ENCODE results near the gene PRRC2B.
"Not testable (repeated sequence)": the region's sequence is repeated elsewhere in the genome, so short reads cannot be mapped to it uniquely, and the experiment has no call there.

The PRRC2B gene

GRCh38 chr9:131393622-131394463 lies at the start of gene PRRC2B:
Gene PRRC2B, plus strand, starts transcription at chr9:131394086. Its CDS starts 36,059 bp downstream, at chr9:131430145.
- DNase-seq (ENCODE audit: low read depth), result peak; percentile 79

DNA sequence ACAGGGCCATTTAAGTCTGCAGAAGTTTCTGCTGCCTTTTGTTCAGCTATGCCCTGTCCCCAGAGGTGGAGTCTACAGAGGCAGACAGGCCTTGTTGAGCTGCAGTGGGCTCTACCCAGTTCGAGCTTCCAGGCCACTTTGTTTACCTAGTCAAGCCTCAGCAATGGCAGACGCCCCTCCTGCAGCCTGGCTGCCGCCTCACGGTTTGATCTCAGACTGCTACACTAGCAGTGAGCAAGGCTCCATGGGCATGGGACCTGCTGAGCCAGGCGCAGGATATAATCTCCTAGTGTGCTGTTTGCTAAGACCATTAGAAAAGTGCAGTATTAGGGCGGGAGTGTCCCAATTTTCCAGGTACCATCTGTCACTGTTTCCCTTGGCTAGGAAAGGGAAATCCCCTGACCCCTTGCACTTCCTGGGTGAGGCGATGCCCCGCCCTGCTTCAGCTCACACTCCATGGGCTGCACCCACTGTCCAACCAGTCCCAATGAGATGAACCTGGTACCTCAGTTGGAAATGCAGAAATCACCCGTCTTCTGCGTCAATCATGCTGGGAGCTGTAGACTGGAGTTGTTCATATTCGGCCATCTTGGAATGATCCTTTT lies 48.9 kb upstream of the PRRC2B start:
- not testable (repeated sequence) for DNase-seq (ENCODE audit: low read depth)

DNA sequence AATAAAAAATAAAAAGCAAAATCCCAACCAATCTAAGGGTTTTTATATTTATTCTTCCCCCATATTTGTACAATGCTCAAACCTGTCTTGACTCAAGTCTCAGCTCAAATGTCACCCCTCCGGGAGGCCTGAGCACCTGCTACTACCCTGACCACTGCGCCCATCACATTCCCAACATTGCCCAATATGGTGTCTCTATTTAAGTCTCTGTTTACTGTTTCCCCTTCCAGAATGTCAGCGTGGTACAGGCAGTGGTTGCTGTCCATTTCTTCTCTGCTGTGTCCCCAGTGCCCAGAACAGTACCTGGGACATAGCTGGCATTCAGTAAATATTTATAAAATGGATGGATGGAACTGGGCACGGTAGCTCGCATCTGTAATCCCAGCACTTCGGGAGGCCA lies 47.3 kb upstream of the PRRC2B start:
- no peak for DNase-seq (ENCODE audit: low read depth)

GRCh38 chr9:131347376-131348020 lies 46.4 kb upstream of the PRRC2B start:
- DNase-seq (ENCODE audit: low read depth), result no peak

- DNase-seq (ENCODE audit: low read depth), result no peak
These were observed 45.0 kb upstream of the PRRC2B start for GRCh38 chr9:131348631-131349521.

DNA sequence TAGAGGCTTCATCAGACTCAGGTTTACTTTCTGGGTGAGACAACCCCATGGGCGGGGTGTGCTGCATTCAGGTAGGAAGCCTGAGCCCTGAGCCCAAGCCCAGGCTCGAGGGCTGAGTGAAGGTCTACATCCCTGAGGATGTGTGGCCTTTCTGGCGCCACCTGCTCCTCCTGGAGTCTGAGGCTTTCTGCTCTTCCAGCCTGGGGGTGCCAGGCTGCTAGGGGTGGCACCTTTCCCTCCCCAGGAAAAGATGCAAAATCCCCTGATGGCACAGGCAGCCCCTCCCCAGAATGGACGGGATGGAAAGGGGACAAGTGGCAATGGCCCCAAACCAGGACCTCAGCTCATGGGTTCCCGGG lies 44.4 kb upstream of the PRRC2B start:
- no peak for DNase-seq (ENCODE audit: low read depth)

GRCh38 chr9:131349881-131350563 lies 43.9 kb upstream of the PRRC2B start:
- DNase-seq (ENCODE audit: low read depth), result peak; percentile 80

GRCh38 chr9:131356479-131356878 lies 37.4 kb upstream of the PRRC2B start:
- DNase-seq (ENCODE audit: low read depth), result not testable (repeated sequence)

GRCh38 chr9:131358556-131358955 lies 35.3 kb upstream of the PRRC2B start:
- DNase-seq (ENCODE audit: low read depth), result no peak

GRCh38 chr9:131361202-131361833 lies 32.6 kb upstream of the PRRC2B start:
- no peak for DNase-seq (ENCODE audit: low read depth)

- DNase-seq (ENCODE audit: low read depth), result no peak
These were observed 28.3 kb upstream of the PRRC2B start for GRCh38 chr9:131365546-131365945.

- DNase-seq (ENCODE audit: low read depth), result no peak
These were observed 27.0 kb upstream of the PRRC2B start for GRCh38 chr9:131366761-131367401.

DNA sequence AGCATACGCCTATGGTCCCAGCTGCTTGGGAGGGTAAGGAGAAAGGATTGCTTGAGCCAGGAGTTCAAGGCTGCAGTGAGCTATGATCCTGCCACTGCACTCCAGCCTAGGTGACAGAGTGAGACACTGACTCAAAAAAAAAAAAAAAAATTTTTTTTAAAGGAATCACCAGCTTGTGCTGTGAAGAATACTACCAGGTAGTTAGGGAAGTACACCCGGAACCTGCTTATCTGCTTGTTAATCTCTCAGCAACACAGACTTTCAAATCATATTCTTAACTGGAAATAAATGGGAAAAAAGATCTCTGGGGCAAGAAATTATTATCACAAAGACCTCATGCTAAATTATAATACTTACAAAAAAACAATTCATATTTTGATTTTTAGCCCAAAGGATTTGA lies 26.4 kb upstream of the PRRC2B start:
- DNase-seq (ENCODE audit: low read depth), result no peak

GRCh38 chr9:131370638-131371037 lies 23.2 kb upstream of the PRRC2B start:
- DNase-seq (ENCODE audit: low read depth), result no peak

- DNase-seq (ENCODE audit: low read depth), result not testable (repeated sequence)
These were observed 21.3 kb upstream of the PRRC2B start for GRCh38 chr9:131372599-131372973.

GRCh38 chr9:131374638-131375037 lies 19.2 kb upstream of the PRRC2B start:
- not testable (repeated sequence) for DNase-seq (ENCODE audit: low read depth)

DNA sequence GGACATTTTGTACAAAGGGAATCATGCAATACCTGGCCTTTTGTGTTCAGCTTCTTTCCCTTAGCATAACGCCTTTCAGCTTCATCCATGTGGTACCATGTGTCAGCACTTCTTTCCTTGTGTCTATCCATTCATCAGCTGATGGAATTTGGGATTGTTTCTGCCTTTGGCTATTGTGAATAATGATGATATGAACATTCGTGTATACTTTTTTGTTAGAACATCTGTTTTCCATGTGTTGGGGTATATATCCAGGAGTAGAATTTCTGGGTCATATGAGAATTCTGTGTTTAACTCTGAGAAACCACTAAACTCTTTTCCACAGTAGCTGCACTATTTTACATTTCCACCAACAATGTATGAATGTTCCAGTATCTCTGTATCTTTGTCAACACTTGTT lies 14.8 kb upstream of the PRRC2B start:
- DNase-seq (ENCODE audit: low read depth), result no peak

DNA sequence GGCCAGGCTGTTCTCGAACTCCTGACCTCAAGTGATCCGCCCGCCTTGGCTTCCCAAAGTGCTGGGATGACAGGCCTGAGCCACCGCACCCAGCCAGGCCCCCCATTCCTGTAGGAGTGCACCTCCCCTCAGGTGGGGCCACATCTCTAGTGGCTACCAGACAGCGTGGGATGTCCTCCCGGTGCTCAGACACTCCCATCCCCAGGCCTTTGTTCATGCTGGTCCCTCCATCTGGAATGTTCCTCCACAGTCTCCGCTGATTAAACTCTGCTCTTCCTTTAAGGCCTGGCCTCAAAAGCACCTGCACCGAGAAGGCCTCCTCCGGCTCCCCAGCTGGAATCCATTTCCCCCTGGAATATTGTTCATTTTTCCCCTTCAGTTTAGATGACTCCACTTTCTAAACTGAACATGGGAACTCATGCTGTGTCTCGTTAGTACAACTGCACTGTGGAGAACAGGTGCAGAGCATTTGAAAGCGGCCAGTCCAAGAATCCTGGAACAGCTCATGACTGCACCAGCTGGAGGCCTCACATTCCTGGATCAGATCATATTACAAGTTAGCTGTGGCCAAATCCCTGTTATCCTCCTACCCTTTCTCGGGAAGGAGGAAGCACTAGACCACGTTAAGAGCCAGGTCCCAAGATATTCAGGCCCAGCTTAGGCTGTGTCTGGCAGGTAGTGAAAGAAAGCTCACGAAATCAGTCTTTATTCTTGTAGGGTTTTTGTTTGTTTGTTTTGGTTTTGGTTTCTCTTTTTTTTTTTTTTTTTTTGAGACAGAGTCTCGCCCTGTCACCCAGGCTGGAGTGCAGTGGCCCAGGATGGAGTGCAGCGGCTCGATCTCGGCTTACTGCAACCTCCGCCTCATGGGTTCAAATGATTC lies 10.8 kb upstream of the PRRC2B start:
- DNase-seq (ENCODE audit: low read depth), result no peak

DNA sequence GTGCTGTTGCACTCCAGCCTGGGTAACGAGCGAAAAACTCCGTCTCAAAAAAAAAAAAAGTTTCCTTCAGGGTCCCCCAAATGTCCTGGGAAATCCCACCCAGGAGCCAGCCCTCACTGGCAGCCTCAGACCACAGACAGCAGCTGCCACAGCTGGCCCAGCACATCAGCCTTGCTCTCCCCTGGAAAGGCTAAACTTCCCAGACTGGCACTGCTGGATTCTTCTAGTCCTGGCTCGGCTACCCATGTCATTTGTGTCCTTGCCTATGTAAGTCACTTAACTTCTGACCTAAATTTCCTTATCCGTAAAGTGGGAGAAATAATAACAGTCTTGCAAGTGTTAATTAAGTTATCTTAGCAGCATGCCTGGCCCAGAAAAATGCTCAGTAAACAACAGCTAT lies 8.6 kb upstream of the PRRC2B start:
- no peak for DNase-seq (ENCODE audit: low read depth)

- no peak for DNase-seq (ENCODE audit: low read depth)
These were observed 7.6 kb upstream of the PRRC2B start for GRCh38 chr9:131386281-131386680.

All from activated T-cell treated with anti-CD3 and anti-CD28 coated beads for 24 hours (primary cell).